Ishikawa (cell line): ENCODE data around the gene C2CD3.

Experiments
- CEBPB ChIP-seq: IDR thresholded peaks from 2 replicates; pipeline ENCODE4 v1.6.1; 2012
- CREB1 ChIP-seq: IDR thresholded peaks from 2 replicates; pipeline ENCODE4 v1.6.1; 2012; ENCODE audit warnings: low read depth
- EGR1 ChIP-seq: IDR thresholded peaks from 2 replicates; pipeline ENCODE4 v1.6.1; 2012
- EP300 ChIP-seq: IDR thresholded peaks from 2 replicates; pipeline ENCODE4 v1.6.1; 2012; ENCODE audit warnings: borderline replicate concordance
- FOXM1 ChIP-seq: IDR thresholded peaks from 2 replicates; pipeline ENCODE4 v1.6.1; 2012; ENCODE audit warnings: low read depth, borderline replicate concordance
- NFIC ChIP-seq: IDR thresholded peaks from 2 replicates; pipeline ENCODE4 v1.6.1; 2012
- RAD21 ChIP-seq: IDR thresholded peaks from 2 replicates; pipeline ENCODE4 v1.6.1; 2012; ENCODE audit warnings: low read depth
- TAF1 ChIP-seq: IDR thresholded peaks from 2 replicates; pipeline ENCODE4 v1.6.1; 2012; ENCODE audit warnings: low read depth, mild to moderate bottlenecking
- TCF12 ChIP-seq: IDR thresholded peaks from 2 replicates; pipeline ENCODE4 v1.6.1; 2012; ENCODE audit warnings: low read depth
- TEAD4 ChIP-seq: IDR thresholded peaks from 2 replicates; pipeline ENCODE4 v1.6.1; 2012
- USF1 ChIP-seq: IDR thresholded peaks from 2 replicates; pipeline ENCODE4 v1.6.1; 2012
- YY1 ChIP-seq: IDR thresholded peaks from 2 replicates; pipeline ENCODE4 v1.6.1; 2012; ENCODE audit warnings: low read depth
- ZBTB7A ChIP-seq: IDR thresholded peaks from 2 replicates; pipeline ENCODE4 v1.6.1; 2012; ENCODE audit warnings: low read depth
- TF ChIP-seq, protein P1 (sequence below): IDR thresholded peaks from 2 replicates; pipeline ENCODE4 v1.6.1; 2012; ENCODE audit warnings: low read depth, mild to moderate bottlenecking
- TF ChIP-seq, protein P2 (sequence below): IDR thresholded peaks from 2 replicates; pipeline ENCODE4 v1.6.1; 2012

C2CD3 gene

GRCh38 chr11:73997120-73997770 lies 173.6 kb downstream of the C2CD3 start:
- TF ChIP-seq, protein P1, sequence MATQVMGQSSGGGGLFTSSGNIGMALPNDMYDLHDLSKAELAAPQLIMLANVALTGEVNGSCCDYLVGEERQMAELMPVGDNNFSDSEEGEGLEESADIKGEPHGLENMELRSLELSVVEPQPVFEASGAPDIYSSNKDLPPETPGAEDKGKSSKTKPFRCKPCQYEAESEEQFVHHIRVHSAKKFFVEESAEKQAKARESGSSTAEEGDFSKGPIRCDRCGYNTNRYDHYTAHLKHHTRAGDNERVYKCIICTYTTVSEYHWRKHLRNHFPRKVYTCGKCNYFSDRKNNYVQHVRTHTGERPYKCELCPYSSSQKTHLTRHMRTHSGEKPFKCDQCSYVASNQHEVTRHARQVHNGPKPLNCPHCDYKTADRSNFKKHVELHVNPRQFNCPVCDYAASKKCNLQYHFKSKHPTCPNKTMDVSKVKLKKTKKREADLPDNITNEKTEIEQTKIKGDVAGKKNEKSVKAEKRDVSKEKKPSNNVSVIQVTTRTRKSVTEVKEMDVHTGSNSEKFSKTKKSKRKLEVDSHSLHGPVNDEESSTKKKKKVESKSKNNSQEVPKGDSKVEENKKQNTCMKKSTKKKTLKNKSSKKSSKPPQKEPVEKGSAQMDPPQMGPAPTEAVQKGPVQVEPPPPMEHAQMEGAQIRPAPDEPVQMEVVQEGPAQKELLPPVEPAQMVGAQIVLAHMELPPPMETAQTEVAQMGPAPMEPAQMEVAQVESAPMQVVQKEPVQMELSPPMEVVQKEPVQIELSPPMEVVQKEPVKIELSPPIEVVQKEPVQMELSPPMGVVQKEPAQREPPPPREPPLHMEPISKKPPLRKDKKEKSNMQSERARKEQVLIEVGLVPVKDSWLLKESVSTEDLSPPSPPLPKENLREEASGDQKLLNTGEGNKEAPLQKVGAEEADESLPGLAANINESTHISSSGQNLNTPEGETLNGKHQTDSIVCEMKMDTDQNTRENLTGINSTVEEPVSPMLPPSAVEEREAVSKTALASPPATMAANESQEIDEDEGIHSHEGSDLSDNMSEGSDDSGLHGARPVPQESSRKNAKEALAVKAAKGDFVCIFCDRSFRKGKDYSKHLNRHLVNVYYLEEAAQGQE = no peak
- no peak for TF ChIP-seq ZBTB7A

DNA sequence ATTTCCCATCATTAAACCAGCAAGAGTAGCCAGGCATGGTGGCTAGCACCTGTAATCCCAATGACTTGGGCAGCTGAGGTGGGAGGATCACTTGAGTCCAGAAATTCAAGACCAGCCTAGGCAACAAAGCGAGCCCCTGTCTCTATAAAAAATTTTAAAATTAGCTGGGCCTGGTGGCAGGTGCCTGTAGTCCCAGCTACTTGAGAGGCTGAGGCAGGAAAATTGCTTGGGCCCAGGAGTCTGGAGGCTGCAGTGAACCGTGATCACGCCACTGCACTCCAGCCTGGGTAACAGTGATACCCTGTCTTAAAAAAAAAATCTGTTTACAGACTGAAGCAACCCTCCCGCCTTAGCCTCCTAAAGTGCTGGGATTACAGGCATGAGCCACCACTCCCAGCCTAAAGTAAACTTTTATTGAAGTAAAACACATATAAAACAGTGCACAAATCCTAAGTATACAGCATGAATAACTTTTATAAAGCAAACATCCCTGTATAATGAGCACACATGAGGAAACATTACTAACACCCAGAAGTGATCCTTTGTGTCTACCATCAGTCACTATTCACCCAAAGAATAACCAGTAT lies 174.5 kb downstream of the C2CD3 start:
- TF ChIP-seq EGR1 = no peak
- no peak for TF ChIP-seq FOXM1
- TF ChIP-seq TAF1 = no peak
- TF ChIP-seq ZBTB7A = no peak
- TF ChIP-seq CEBPB = no peak
- TF ChIP-seq, protein P2, sequence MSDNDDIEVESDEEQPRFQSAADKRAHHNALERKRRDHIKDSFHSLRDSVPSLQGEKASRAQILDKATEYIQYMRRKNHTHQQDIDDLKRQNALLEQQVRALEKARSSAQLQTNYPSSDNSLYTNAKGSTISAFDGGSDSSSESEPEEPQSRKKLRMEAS = no peak
- TF ChIP-seq NFIC = no peak
- no peak for TF ChIP-seq EP300
- TF ChIP-seq YY1 = no peak
- TF ChIP-seq RAD21 = no peak
- TF ChIP-seq TEAD4 = no peak
- TF ChIP-seq TCF12 = no peak
- no peak for TF ChIP-seq USF1
- TF ChIP-seq, protein P1 = no peak
- no peak for TF ChIP-seq CREB1

DNA sequence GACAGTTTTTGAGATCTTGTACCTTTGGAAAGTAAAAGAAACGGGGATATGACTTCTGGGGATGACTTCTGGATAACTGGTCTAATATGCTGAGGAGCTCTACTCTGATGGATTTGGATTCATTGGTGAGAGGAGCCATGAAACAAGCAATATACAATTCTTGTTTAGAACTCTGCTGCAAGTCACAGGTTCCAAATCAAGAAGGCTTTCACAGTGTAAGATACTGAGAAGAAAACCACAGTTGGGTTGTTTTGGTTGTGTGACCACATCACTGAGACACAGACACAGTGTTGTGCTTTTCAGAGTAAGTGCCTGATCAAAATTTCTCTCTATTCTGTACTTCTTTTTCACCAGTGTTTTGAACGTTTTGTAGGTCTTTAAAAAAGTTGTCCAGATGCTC lies 175.1 kb downstream of the C2CD3 start:
- TF ChIP-seq CREB1 = no peak
- no peak for TF ChIP-seq USF1

GRCh38 chr11:73995247-73995646 lies 175.6 kb downstream of the C2CD3 start:
- TF ChIP-seq, protein P1 = no peak
- TF ChIP-seq CEBPB = no peak
- no peak for TF ChIP-seq FOXM1
- no peak for TF ChIP-seq EGR1
- no peak for TF ChIP-seq USF1
- no peak for TF ChIP-seq CREB1
- TF ChIP-seq ZBTB7A = no peak

GRCh38 chr11:73991471-73992006 lies 179.3 kb downstream of the C2CD3 start:
- TF ChIP-seq, protein P2 = no peak
- TF ChIP-seq USF1 = no peak
- no peak for TF ChIP-seq YY1
- TF ChIP-seq ZBTB7A = no peak
- TF ChIP-seq NFIC = no peak
- TF ChIP-seq TEAD4 = no peak
- TF ChIP-seq CEBPB = no peak
- no peak for TF ChIP-seq TAF1
- no peak for TF ChIP-seq RAD21
- no peak for TF ChIP-seq EP300
- TF ChIP-seq TCF12 = no peak
- TF ChIP-seq CREB1 = no peak
- TF ChIP-seq, protein P1 = no peak
- no peak for TF ChIP-seq EGR1
- no peak for TF ChIP-seq FOXM1
